ENCODE data around the gene NUP35.

The NUP35 gene
- 15.0 reads per million, percentile 40 among the genes with 10 or more reads in this experiment for total RNA-seq

GRCh38 chr2:183124222-183124956, at the start of gene NUP35:
TSS of gene NUP35 (plus strand) at chr2:183124443. CDS start at chr2:183124458, 15 bp downstream.
- peak; percentile 78 for DNase-seq

GRCh38 chr2:183078163-183078463, 46.1 kb upstream of the NUP35 start:
- no peak for DNase-seq

- DNase-seq, result peak; percentile 60
Measured at GRCh38 chr2:183078464-183079138, 45.6 kb upstream of the NUP35 start, which contains the start of gene DUSP19. TSS of gene DUSP19 (plus strand) at chr2:183078747. CDS start at chr2:183078934, 187 bp downstream.

- no peak for DNase-seq
Measured at GRCh38 chr2:183079139-183079775, 45.0 kb upstream of the NUP35 start.

GRCh38 chr2:183081911-183082310, 42.3 kb upstream of the NUP35 start:
- no peak for DNase-seq

GRCh38 chr2:183088061-183088460, 36.2 kb upstream of the NUP35 start:
- no peak for DNase-seq

GRCh38 chr2:183089192-183089851, 34.9 kb upstream of the NUP35 start:
- DNase-seq, result no peak

- DNase-seq, result no peak
Measured at GRCh38 chr2:183091318-183091953, 32.8 kb upstream of the NUP35 start.

- DNase-seq, result no peak
Measured at GRCh38 chr2:183091954-183092345, 32.3 kb upstream of the NUP35 start.

GRCh38 chr2:183093857-183094657, 30.2 kb upstream of the NUP35 start:
- DNase-seq, result no peak

- DNase-seq, result no peak
Measured at GRCh38 chr2:183105402-183106134, 18.7 kb upstream of the NUP35 start.

- no peak for DNase-seq
Measured at GRCh38 chr2:183112577-183112976, 11.7 kb upstream of the NUP35 start.

GRCh38 chr2:183113630-183114029, 10.6 kb upstream of the NUP35 start:
- no peak for DNase-seq

- no peak for DNase-seq
Measured at GRCh38 chr2:183117226-183117625, 7.0 kb upstream of the NUP35 start.

- no peak for DNase-seq
Measured at GRCh38 chr2:183123117-183123958, 905 bp upstream of the NUP35 start.

GRCh38 chr2:183123959-183124221, 353 bp upstream of the NUP35 start:
- no peak for DNase-seq

GRCh38 chr2:183124957-183125255, 663 bp downstream of the NUP35 start:
- DNase-seq, result no peak

- DNase-seq, result no peak
Measured at GRCh38 chr2:183125659-183126341, 1.6 kb downstream of the NUP35 start.

GRCh38 chr2:183126635-183127034, 2.4 kb downstream of the NUP35 start:
- DNase-seq, result no peak

- DNase-seq, result no peak
Measured at GRCh38 chr2:183134016-183134415, 9.8 kb downstream of the NUP35 start.

Data from effector CD4-positive, alpha-beta T cell (primary cell).